IPS-15b (cell line): ENCODE results near the gene AZGP1.
A peak's percentile ranks its signal among the peaks of the same experiment; 100 is the strongest.
"Not testable (repeated sequence)": the region's sequence is repeated elsewhere in the genome, so short reads cannot be mapped to it uniquely, and the experiment has no call there.

Source experiments
- H3K27me3 ChIP-seq: one replicate; pipeline ENCODE4 v1.6.1; 2013; ENCODE audit warnings: low read length; ENCODE audit not compliant: control insufficient read depth, insufficient read depth
- H3K36me3 ChIP-seq: one replicate; pipeline ENCODE4 v1.6.1; 2013; ENCODE audit warnings: low read length; ENCODE audit not compliant: control insufficient read depth, insufficient read depth
- H3K4me1 ChIP-seq: one replicate; pipeline ENCODE4 v1.6.1; 2013; ENCODE audit warnings: mild to moderate bottlenecking, low read length; ENCODE audit not compliant: control insufficient read depth, insufficient read depth
- H3K4me3 ChIP-seq: one replicate; pipeline ENCODE4 v1.5.1; 2013; ENCODE audit warnings: low read depth, low read length
- H3K9ac ChIP-seq: one replicate; pipeline ENCODE4 v1.6.1; 2013; ENCODE audit warnings: low read depth, mild to moderate bottlenecking, low read length
- H3K9me3 ChIP-seq: one replicate; pipeline ENCODE4 v1.6.1; 2013; ENCODE audit warnings: mild to moderate bottlenecking, low read length; ENCODE audit not compliant: control insufficient read depth, insufficient read depth

AZGP1 gene

DNA sequence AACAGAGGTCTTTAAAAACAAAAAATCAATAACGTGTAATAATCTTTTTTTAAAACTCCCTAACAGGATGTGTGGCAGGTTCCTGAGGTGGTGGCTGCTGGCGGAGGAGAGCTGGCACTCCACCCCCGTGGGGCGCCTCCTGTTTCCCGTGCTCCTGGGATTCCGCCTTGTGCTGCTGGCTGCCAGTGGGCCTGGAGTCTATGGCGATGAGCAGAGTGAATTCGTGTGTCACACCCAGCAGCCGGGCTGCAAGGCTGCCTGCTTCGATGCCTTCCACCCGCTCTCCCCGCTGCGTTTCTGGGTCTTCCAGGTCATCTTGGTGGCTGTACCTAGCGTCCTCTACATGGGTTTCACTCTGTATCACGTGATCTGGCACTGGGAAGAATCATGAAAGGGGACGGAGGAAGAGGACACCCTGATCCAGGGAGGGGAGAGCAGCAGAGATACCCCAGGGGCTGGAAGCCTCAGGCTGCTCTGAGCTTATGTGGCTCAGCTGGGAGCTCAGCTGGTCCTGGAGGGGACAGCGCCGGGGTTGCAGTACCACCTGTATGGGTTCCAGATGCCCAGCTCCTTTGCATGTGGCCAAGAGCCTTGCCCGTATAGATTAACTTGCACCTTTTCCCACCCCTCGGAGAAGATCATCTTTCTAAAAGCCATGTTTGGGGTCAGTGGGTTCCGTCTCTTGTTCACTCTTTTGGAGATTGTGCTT lies 16.7 kb upstream of the AZGP1 start:
- H3K4me1 ChIP-seq = no peaks in the 10 kb centered on the region
- no peak overlapping the region for H3K9ac ChIP-seq
- no peaks in the 10 kb centered on the region for H3K36me3 ChIP-seq
- no peaks in the 10 kb centered on the region for H3K27me3 ChIP-seq
- H3K9me3 ChIP-seq = no peaks in the 10 kb centered on the region
- H3K4me3 ChIP-seq = no peak overlapping the region

DNA sequence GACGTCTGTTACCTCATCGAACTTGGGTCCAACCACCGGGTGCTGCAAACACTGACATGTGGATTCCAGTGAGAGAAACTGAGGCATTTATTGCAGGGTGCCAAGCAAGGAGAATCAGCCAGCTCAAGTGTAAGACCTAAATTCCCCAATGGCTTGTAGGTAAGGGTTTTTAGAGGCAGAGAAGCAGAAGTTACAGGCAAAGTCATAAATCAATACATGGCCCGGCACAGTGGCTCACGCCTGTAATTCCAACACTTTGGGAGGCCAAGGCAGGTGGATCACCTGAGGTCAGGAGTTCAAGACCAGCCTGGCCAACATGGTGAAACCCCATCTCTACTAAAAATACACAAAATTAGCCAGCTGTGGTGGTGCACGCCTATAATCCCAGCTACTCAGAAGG lies 15.7 kb upstream of the AZGP1 start:
- not testable (repeated sequence) for H3K4me1 ChIP-seq, H3K36me3 ChIP-seq, H3K9ac ChIP-seq, H3K9me3 ChIP-seq, H3K27me3 ChIP-seq, H3K4me3 ChIP-seq

DNA sequence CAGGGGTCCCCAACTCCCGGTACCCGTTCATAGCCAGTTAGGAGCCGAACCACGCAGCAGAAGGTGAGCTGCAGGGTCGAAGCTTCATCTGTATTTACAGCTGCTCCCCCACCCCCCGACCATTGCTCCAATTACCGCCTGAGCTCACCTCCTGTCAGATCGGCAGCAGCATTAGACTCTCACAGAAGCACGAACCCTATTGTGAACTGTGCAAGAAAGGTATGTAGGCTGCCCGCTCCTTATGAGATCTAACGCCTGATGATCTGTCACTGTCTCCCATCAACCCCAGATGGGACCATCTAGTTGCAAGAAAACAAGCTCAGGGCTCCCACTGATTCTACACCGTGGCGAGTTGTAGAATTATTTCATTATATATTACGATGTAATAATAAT lies 14.6 kb upstream of the AZGP1 start:
- H3K36me3 ChIP-seq = no peaks in the 10 kb centered on the region
- H3K9me3 ChIP-seq = no peaks in the 10 kb centered on the region
- H3K4me1 ChIP-seq = no peaks in the 10 kb centered on the region
- H3K4me3 ChIP-seq = peak overlapping the region; percentile 49
- no peak overlapping the region for H3K9ac ChIP-seq
- H3K27me3 ChIP-seq = no peaks in the 10 kb centered on the region

DNA sequence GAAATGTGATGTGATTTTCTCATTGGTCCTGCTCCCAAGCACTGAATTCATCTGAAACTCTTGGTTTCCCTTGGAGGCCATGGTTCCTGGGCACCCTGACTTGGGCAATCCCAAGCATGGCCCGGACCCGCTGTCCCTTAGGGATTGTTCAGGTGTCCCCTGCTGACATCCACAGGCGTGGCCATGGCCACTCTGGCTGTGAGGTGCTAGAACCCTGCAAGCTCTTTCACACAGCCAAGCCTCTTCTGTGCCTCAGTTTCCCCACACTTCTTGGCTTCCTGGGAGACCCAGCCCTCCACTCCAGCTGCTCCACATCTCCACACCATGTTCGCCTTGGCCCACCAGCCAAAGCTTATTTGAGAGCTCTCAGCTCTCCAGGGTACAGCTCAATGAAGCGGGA lies 12.0 kb upstream of the AZGP1 start:
- Histone ChIP-seq H3K27me3 (no peaks in the 10 kb centered on the region), H3K36me3 (no peaks in the 10 kb centered on the region), H3K9me3 (no peaks in the 10 kb centered on the region), H3K4me1 (no peaks in the 10 kb centered on the region), H3K4me3 (no peak overlapping the region), H3K9ac (no peak overlapping the region)

- not testable (repeated sequence) for H3K9ac ChIP-seq, H3K4me3 ChIP-seq, H3K4me1 ChIP-seq, H3K9me3 ChIP-seq, H3K27me3 ChIP-seq, H3K36me3 ChIP-seq
These were observed 11.5 kb upstream of the AZGP1 start for GRCh38 chr7:99987306-99987705.

DNA sequence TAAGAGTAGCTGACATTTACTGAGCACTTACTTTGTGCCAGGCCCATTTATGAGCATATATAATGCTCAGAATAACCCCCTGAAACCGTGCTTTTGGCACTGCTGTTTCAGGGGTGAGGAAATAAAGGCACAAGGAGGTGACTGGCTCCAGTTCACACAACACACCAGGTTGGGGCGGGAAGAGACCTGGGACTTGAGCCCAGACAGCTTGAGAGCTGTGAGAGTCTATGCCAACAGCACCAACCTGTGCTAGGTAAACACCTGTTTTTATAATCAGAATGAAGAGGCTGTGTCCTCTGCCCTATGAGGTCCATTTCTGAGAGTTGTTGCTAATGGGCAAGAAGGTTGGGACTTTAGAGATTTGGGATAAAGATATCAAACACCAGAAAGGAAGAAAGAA lies 8.8 kb upstream of the AZGP1 start:
- H3K27me3 ChIP-seq = no peaks in the 10 kb centered on the region

DNA sequence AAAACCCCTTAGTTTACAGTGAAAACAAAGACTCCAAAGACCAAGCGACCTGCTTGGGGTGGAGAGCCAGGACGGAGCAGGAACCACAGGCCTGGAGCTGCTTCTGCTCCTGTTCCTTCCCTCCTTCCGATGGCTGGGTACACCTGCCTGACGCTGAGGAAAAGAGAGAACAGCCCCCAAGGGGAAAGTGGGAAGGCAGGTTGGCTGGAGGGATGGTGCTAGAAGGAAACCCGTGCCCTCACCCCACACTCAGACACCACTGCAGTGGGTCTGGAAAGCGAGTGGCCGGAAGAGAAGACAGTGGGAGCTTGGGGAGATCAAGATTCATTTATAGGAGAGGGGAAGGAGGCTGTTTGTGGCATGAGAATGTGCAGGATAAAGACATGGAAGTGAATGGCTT lies 5.2 kb upstream of the AZGP1 start:
- not testable (repeated sequence) for H3K36me3 ChIP-seq, H3K9me3 ChIP-seq, H3K4me1 ChIP-seq, H3K9ac ChIP-seq, H3K4me3 ChIP-seq, H3K27me3 ChIP-seq

More for the DNA sequence above, 8.8 kb upstream of the AZGP1 start:
- Histone ChIP-seq H3K9me3 (no peaks in the 10 kb centered on the region), H3K4me1 (no peaks in the 10 kb centered on the region), H3K4me3 (no peak overlapping the region), H3K36me3 (no peaks in the 10 kb centered on the region), H3K9ac (no peak overlapping the region)

GRCh38 chr7:99980448-99980872 lies 4.6 kb upstream of the AZGP1 start:
- not testable (repeated sequence) for H3K4me1 ChIP-seq, H3K9ac ChIP-seq, H3K4me3 ChIP-seq, H3K27me3 ChIP-seq, H3K36me3 ChIP-seq, H3K9me3 ChIP-seq

DNA sequence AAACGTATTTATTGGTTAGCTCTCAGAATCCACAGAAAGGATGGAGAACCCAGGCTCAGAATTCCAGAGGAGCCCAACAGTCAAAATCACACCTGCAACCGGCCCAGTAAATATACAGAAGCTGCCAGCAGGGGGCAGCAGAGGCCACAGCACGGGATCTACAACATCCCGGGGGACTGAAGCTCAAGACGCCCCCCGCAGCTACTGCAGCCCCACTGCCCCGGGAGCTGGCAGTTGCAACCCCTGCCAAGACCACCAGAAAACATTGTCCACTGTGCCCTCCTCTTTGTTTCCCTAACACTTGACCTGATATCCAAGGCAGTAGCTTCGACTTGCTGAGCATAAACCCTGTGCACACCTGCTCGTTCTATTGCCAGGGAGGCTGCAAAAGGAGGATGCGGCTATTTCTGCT lies 4.0 kb upstream of the AZGP1 start:
- not testable (repeated sequence) for H3K27me3 ChIP-seq, H3K4me1 ChIP-seq, H3K36me3 ChIP-seq, H3K9ac ChIP-seq, H3K4me3 ChIP-seq, H3K9me3 ChIP-seq

DNA sequence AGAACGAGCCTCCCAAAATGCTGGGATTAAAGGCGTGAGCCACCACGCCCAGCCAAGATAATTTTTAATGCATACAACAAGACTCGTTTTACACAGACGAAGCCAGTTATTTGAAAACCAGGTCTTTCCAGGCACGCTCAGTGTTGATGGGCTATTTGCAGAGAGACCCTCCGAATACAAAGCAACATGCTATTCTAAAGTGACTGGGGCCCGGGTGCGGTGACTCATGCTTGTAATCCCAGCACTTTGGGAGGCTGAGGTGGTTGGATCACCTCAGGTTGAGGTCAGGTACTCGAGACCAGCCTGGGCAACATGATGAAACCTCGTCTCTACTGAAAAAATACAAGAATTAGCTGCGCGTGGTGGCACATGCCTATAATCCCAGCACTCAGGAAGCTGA lies 795 bp upstream of the AZGP1 start:
- H3K9me3 ChIP-seq = no peaks in the 10 kb centered on the region
- no peaks in the 10 kb centered on the region for H3K27me3 ChIP-seq

GRCh38 chr7:99974681-99975080 lies 1.1 kb downstream of the AZGP1 start:
- H3K36me3 ChIP-seq = no peaks in the 10 kb centered on the region
- no peaks in the 10 kb centered on the region for H3K9me3 ChIP-seq
- no peak overlapping the region for H3K9ac ChIP-seq
- H3K27me3 ChIP-seq = no peaks in the 10 kb centered on the region
- no peak overlapping the region for H3K4me3 ChIP-seq
- H3K4me1 ChIP-seq = peaks cover 2% of the 10 kb centered on the region

More for the DNA sequence above, 795 bp upstream of the AZGP1 start:
- no peaks in the 10 kb centered on the region for H3K36me3 ChIP-seq
- no peak overlapping the region for H3K4me3 ChIP-seq
- peaks cover 2% of the 10 kb centered on the region for H3K4me1 ChIP-seq
- no peak overlapping the region for H3K9ac ChIP-seq

GRCh38 chr7:99973817-99974216 lies 2.0 kb downstream of the AZGP1 start:
- H3K27me3 ChIP-seq, H3K36me3 ChIP-seq, H3K9me3 ChIP-seq, H3K4me3 ChIP-seq, H3K9ac ChIP-seq, H3K4me1 ChIP-seq: not testable (repeated sequence)
